LNCAP (cell line): ENCODE measurements around the gene NPR3.

Source experiments
- CTCF ChIP-seq: fragments of 450-650 bp; IDR thresholded peaks from 2 replicates; pipeline ENCODE4 v1.5.1; 2017; ENCODE audit warnings: mild to moderate bottlenecking

The NPR3 gene

GRCh38 chr5:32680183-32680582 is 30.9 kb upstream of the NPR3 start:
- no peak for TF ChIP-seq CTCF

- no peak for TF ChIP-seq CTCF
Observed at GRCh38 chr5:32683125-32683524, 28.0 kb upstream of the NPR3 start.

- TF ChIP-seq CTCF, result no peak
Observed at GRCh38 chr5:32684260-32684659, 26.9 kb upstream of the NPR3 start.

GRCh38 chr5:32686799-32687498 is 24.2 kb upstream of the NPR3 start:
- TF ChIP-seq CTCF, result no peak

GRCh38 chr5:32687499-32687831 is 23.7 kb upstream of the NPR3 start:
- no peak for TF ChIP-seq CTCF

- peak; percentile 24; the same call in 1 of the 2 replicates for TF ChIP-seq CTCF
Observed at GRCh38 chr5:32690153-32690552, 21.0 kb upstream of the NPR3 start.

- no peak for TF ChIP-seq CTCF
Observed at GRCh38 chr5:32690666-32691065, 20.5 kb upstream of the NPR3 start.
